NT2/D1 (cell line): Measurements from ENCODE around the gene FBXL13.

Experiments
- SUZ12 ChIP-seq: IDR thresholded peaks from 2 replicates; pipeline ENCODE4 v1.6.1; 2011; ENCODE audit not compliant: insufficient read length, insufficient read depth; ENCODE audit errors: extremely low read depth
- YY1 ChIP-seq: IDR thresholded peaks from 2 replicates; pipeline ENCODE4 v1.6.1; 2011; ENCODE audit not compliant: insufficient read length, insufficient read depth

DNA sequence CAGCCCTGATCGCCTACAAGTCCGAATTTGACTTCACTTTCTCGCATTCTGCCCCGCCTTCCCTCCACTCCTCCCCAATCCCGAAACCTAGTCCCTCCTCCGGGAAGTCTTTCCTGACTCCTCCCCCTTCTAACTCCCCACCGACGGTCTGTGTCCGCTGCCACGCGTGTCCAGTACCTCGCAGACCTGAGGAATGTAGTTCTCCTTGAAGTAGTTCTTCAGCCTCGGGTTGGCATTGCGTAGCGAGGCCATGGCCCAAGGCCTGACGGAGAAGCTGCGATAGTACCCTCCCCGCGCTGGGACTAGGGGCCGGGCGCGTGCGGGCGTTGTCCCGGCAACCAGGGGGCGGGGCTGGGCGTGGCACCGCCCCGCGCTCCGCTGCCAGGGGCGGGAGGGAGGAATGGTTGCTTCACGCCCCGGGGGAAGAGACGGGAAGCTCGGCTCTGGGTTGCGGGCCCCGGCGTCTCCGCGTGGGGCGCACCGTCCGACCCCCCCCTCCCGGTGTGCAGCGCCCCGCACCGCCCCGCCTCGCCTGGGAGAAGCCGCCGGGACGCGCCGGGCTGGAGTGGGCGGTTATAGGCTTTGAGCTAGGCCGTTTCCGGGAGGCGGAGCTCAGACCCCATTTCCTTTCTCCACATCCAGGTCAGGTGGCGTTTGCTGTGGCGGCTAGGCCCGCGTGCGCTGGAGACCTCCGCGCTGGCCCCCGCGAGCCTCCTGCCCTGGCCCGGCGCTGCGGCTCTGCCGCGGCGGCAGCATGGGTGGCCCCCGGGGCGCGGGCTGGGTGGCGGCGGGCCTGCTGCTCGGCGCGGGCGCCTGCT, at the start of gene FBXL13, which contains the start of gene ARMC10:
- TF ChIP-seq YY1: no peak
- TF ChIP-seq SUZ12: no peak
